SK-N-SH (cell line): ENCODE measurements around the gene TFF3. TPM values are rescaled to one million over a fixed set of nuclear protein-coding genes. Genes with fewer than 3 reads are reported as not detected.

Experiments used
- CTCF ChIA-PET: fragments of 300-600, 350-600 bp; formaldehyde crosslinking; extraction: SDS; loops from one replicate; lab custom pipeline; 2021; lab: Yijun Ruan, JAX
- POLR2A ChIA-PET: fragments of 350-600 bp; sonication (Branson Sonifier 250); formaldehyde crosslinking; extraction: SDS; loops from one replicate; lab custom pipeline; 2020; ENCODE audit warnings: antibody characterized with exemption, inconsistent platforms; lab: Yijun Ruan, JAX
- DNase-seq: peaks from one replicate; pipeline ENCODE4 v3.0.0; 2012
- H2AFZ ChIP-seq: fragments of 200-600 bp; sonication (generic); 2 replicates; pipeline ENCODE4 v1.8.1; 2016; ENCODE audit warnings: antibody characterized with exemption, mild to moderate bottlenecking, low read depth
- H3F3A ChIP-seq: fragments of 200-600 bp; sonication (generic); replicated peaks from 2 replicates; pipeline ENCODE3; 2016; ENCODE audit warnings: antibody characterized with exemption, mild to moderate bottlenecking; ENCODE audit not compliant: insufficient read depth
- H3K27ac ChIP-seq, 2 experiments: fragments of 200-500 bp in 1 of 2; fragments of 200-600 bp in 1 of 2; sonication (Bioruptor generic) in 1 of 2; sonication (generic), shearing (Covaris generic) in 1 of 2; 2 replicates each; pipeline versions ENCODE4 v1.5.1 to v1.6.1; 2014 to 2016; ENCODE audit warnings: low read depth in 2 of 2, inconsistent platforms in 1 of 2, low read length in 1 of 2, mild to moderate bottlenecking in 1 of 2, mixed read lengths in 1 of 2
- H3K27me3 ChIP-seq: fragments of 200-600 bp; sonication (generic), shearing (Covaris generic); 2 replicates; pipeline ENCODE4 v1.6.1; 2016; ENCODE audit warnings: mixed run types; ENCODE audit not compliant: insufficient read depth
- H3K36me3 ChIP-seq, 2 experiments: fragments of 200-500 bp in 1 of 2; fragments of 200-600 bp in 1 of 2; sonication (Bioruptor generic) in 1 of 2; sonication (generic) in 1 of 2; replicated peaks in 1 of 2; 2 replicates each; pipeline versions ENCODE3 to v1.5.1; 2014 to 2016; ENCODE audit warnings: low read length in 1 of 2, mild to moderate bottlenecking in 1 of 2; ENCODE audit not compliant: insufficient read depth in 2 of 2, control insufficient read depth in 1 of 2
- H3K4me1 ChIP-seq, 2 experiments: fragments of 200-500 bp in 1 of 2; fragments of 200-600 bp in 1 of 2; sonication (Bioruptor generic) in 1 of 2; sonication (generic), shearing (Covaris generic) in 1 of 2; 2 replicates each; pipeline versions ENCODE4 v1.5.1 to v1.6.1; 2014 to 2016; ENCODE audit warnings: low read depth in 1 of 2, low read length in 1 of 2, mixed run types in 1 of 2; ENCODE audit not compliant: insufficient read depth in 2 of 2, control insufficient read depth in 1 of 2
- H3K4me2 ChIP-seq: fragments of 200-600 bp; sonication (generic), shearing (Covaris generic); 2 replicates; pipeline ENCODE4 v1.6.1; 2017; ENCODE audit warnings: mixed run types
- H3K4me3 ChIP-seq, 2 experiments: fragments of 200-500 bp in 1 of 2; fragments of 200-600 bp in 1 of 2; sonication (Bioruptor generic) in 1 of 2; sonication (generic), shearing (Covaris generic) in 1 of 2; 2 replicates each; pipeline versions ENCODE4 v1.5.1 to v1.8.1; 2014 to 2016; ENCODE audit warnings: low read depth in 2 of 2, inconsistent platforms in 1 of 2, low read length in 1 of 2, mild to moderate bottlenecking in 1 of 2, mixed read lengths in 1 of 2, moderate library complexity in 1 of 2
- H3K79me2 ChIP-seq: fragments of 200-600 bp; sonication (generic); 2 replicates; pipeline ENCODE4 v1.8.1; 2017; ENCODE audit warnings: mild to moderate bottlenecking; ENCODE audit not compliant: insufficient read depth
- H3K9ac ChIP-seq: fragments of 200-600 bp; sonication (generic); 2 replicates; pipeline ENCODE4 v1.6.1; 2017; ENCODE audit warnings: mixed run types
- H3K9me2 ChIP-seq: fragments of 200-600 bp; sonication (generic); 2 replicates; pipeline ENCODE4 v1.6.1; 2017; ENCODE audit warnings: mixed run types
- H3K9me3 ChIP-seq: fragments of 200-600 bp; sonication (generic); 2 replicates; pipeline ENCODE4 v1.6.1; 2017; ENCODE audit warnings: mixed run types, mild to moderate bottlenecking, moderate library complexity
- H4K20me1 ChIP-seq: fragments of 200-600 bp; sonication (generic); 2 replicates; pipeline ENCODE4 v1.6.1; 2017; ENCODE audit warnings: mild to moderate bottlenecking, mixed run types; ENCODE audit not compliant: insufficient read depth
- ELF1 ChIP-seq: IDR thresholded peaks from 2 replicates; pipeline ENCODE4 v1.4.0; 2012
- EP300 ChIP-seq, 2 experiments: IDR thresholded peaks; 2 replicates each; pipeline versions ENCODE4 v1.4.0 to v1.6.1; 2012; ENCODE audit warnings: borderline replicate concordance in 1 of 2, low read depth in 1 of 2, low read length in 1 of 2
- EZH2phosphoT487 ChIP-seq: fragments of 200-600 bp; sonication (generic); IDR thresholded peaks from 2 replicates; pipeline ENCODE4 v1.6.1; 2017; ENCODE audit warnings: low read depth, mixed run types, mild to moderate bottlenecking, antibody characterized with exemption, moderate library complexity, borderline replicate concordance
- FOSL2 ChIP-seq: IDR thresholded peaks from 2 replicates; pipeline ENCODE4 v1.4.0; 2012; ENCODE audit warnings: low read depth, mild to moderate bottlenecking, moderate library complexity, borderline replicate concordance
- GABPA ChIP-seq: IDR thresholded peaks from 2 replicates; pipeline ENCODE4 v1.4.0; 2012; ENCODE audit warnings: low read depth, mild to moderate bottlenecking
- IRF3 ChIP-seq: fragments of 150-350 bp; IDR thresholded peaks from 2 replicates; pipeline ENCODE4 v1.6.1; 2016; ENCODE audit warnings: mild to moderate bottlenecking, low read depth, low read length
- JUND ChIP-seq: IDR thresholded peaks from 2 replicates; pipeline ENCODE4 v1.4.0; 2012
- NFIC ChIP-seq: IDR thresholded peaks from 2 replicates; pipeline ENCODE4 v1.4.0; 2012; ENCODE audit warnings: borderline replicate concordance
- NRF1 ChIP-seq: IDR thresholded peaks from 2 replicates; pipeline ENCODE4 v1.6.1; 2012; ENCODE audit warnings: low read depth, mild to moderate bottlenecking, low read length
- RCOR1 ChIP-seq: fragments of 150-350 bp; IDR thresholded peaks from 2 replicates; pipeline ENCODE4 v1.6.1; 2017; ENCODE audit warnings: antibody characterized with exemption, low read length
- RFX5 ChIP-seq: IDR thresholded peaks from 2 replicates; pipeline ENCODE4 v1.6.1; 2012; ENCODE audit warnings: mild to moderate bottlenecking, improper control_type of control experiment, low read length
- RXRA ChIP-seq: IDR thresholded peaks from 2 replicates; pipeline ENCODE4 v1.4.0; 2012; ENCODE audit warnings: low read depth, mild to moderate bottlenecking, borderline replicate concordance
- SIN3A ChIP-seq: IDR thresholded peaks from 2 replicates; pipeline ENCODE4 v1.6.1; 2012; ENCODE audit warnings: low read depth, mild to moderate bottlenecking, low read length, moderate library complexity, borderline replicate concordance
- SMC3 ChIP-seq: IDR thresholded peaks from 2 replicates; pipeline ENCODE4 v1.6.1; 2012; ENCODE audit warnings: low read depth, low read length, improper control_type of control experiment
- TAF1 ChIP-seq: IDR thresholded peaks from 2 replicates; pipeline ENCODE4 v1.6.1; 2012; ENCODE audit warnings: low read depth, mild to moderate bottlenecking, low read length, moderate library complexity, borderline replicate concordance
- TEAD4 ChIP-seq: IDR thresholded peaks from 2 replicates; pipeline ENCODE4 v1.4.0; 2012; ENCODE audit warnings: mild to moderate bottlenecking, borderline replicate concordance; ENCODE audit not compliant: insufficient read depth
- USF1 ChIP-seq: IDR thresholded peaks from 2 replicates; pipeline ENCODE4 v1.4.0; 2012; ENCODE audit warnings: low read depth, borderline replicate concordance
- USF2 ChIP-seq: fragments of 150-350 bp; IDR thresholded peaks from 2 replicates; pipeline ENCODE4 v1.6.1; 2017; ENCODE audit warnings: antibody characterized with exemption, low read length, low read depth, borderline replicate concordance
- YY1 ChIP-seq: IDR thresholded peaks from 2 replicates; pipeline ENCODE4 v1.4.0; 2012; ENCODE audit warnings: low read depth, mild to moderate bottlenecking
- ZBTB33 ChIP-seq: IDR thresholded peaks from 2 replicates; pipeline ENCODE4 v1.4.0; 2012; ENCODE audit warnings: low read depth, borderline replicate concordance
- WGBS: methylation state at CpG from one replicate; pipeline ENCODE4 v1.1.6; 2017; ENCODE audit warnings: low lambda C conversion rate; 5-methylcytosine and 5-hydroxymethylcytosine counted together
- polyA plus RNA-seq, 3 experiments: library from polyadenylated mRNA; depleted of rRNA; stranded (reverse); fragments of >200 nt; gene quantifications; 2 replicates each; pipeline ENCODE4 v1.2.3, GENCODE V29; 2012

The TFF3 gene
- polyA plus RNA-seq, 1 of the 3 experiments (the other 2 are of a cell fraction), result not detected

- TF ChIP-seq GABPA (no peak), RXRA (no peak), RCOR1 (no peak), NFIC (no peak), IRF3 (no peak), NRF1 (no peak), ELF1 (no peak), USF2 (no peak), TAF1 (no peak), EZH2phosphoT487 (no peak), USF1 (no peak)
- H2AFZ ChIP-seq, result no peak overlapping the region
- ChIA-PET POLR2A (no interaction called here), CTCF (interaction anchor here (0.8 to 1.4 kb wide), 2 partner anchors 26 to 191 kb away, joined by 3 to 6 read pairs; no protein-coding TSS in a partner anchor)
- H3K9ac ChIP-seq, result no peak overlapping the region
- H4K20me1 ChIP-seq, result no peaks in the 10 kb centered on the region
- H3K4me1 ChIP-seq, result no peaks in the 10 kb centered on the region
- H3K27ac ChIP-seq, result no peak overlapping the region
- no peak for DNase-seq
- no peaks in the 10 kb centered on the region for H3F3A ChIP-seq
- H3K4me3 ChIP-seq, result no peak overlapping the region
- H3K36me3 ChIP-seq, result no peaks in the 10 kb centered on the region
- H3K27me3 ChIP-seq, result no peaks in the 10 kb centered on the region
- H3K4me2 ChIP-seq, result no peak overlapping the region
- no peaks in the 10 kb centered on the region for H3K79me2 ChIP-seq
- no peaks in the 10 kb centered on the region for H3K9me3 ChIP-seq
- H3K9me2 ChIP-seq, result no peaks in the 10 kb centered on the region
- WGBS, result 33% methylated on average over 10 of the region's 10 CpGs
Observed at GRCh38 chr21:42336054-42336453, 20.8 kb upstream of the TFF3 start.

- ChIA-PET CTCF (no interaction called here), POLR2A (no interaction called here)
- Histone ChIP-seq H3K4me2 (no peak overlapping the region), H3K4me1 (no peaks in the 10 kb centered on the region), H3K4me3 (no peak overlapping the region), H3K36me3 (no peaks in the 10 kb centered on the region), H4K20me1 (no peaks in the 10 kb centered on the region), H3K27ac (no peak overlapping the region), H2AFZ (no peak overlapping the region), H3K9ac (no peak overlapping the region), H3K27me3 (no peaks in the 10 kb centered on the region), H3K9me2 (no peaks in the 10 kb centered on the region), H3F3A (no peaks in the 10 kb centered on the region), H3K9me3 (no peaks in the 10 kb centered on the region), H3K79me2 (no peaks in the 10 kb centered on the region)
- DNase-seq, result no peak
- WGBS, result 15% methylated on average over 5 of the region's 5 CpGs
- TF ChIP-seq JUND, result no peak
- no peak for TF ChIP-seq TEAD4
- no peak for TF ChIP-seq YY1
- no peak for TF ChIP-seq SIN3A
- no peak for TF ChIP-seq USF2
- TF ChIP-seq RFX5, result no peak
- no peak for TF ChIP-seq ZBTB33
- TF ChIP-seq RCOR1, result no peak
- no peak for TF ChIP-seq SMC3
- TF ChIP-seq FOSL2, result no peak
- no peak for TF ChIP-seq EP300 (IDR thresholded peaks at IDR 0.05; ENCODE audit: borderline replicate concordance in 1 of 2, low read depth in 1 of 2, low read length in 1 of 2)
Observed at GRCh38 chr21:42332557-42333317, 17.5 kb upstream of the TFF3 start.
